Measurements from ENCODE around the gene KRTAP10-6. TPM values are rescaled to one million over a fixed set of nuclear protein-coding genes. Genes with fewer than 3 reads are reported as not detected.

KRTAP10-6 gene
- total RNA-seq, 2 experiments from 2014 or later = not detected

DNA sequence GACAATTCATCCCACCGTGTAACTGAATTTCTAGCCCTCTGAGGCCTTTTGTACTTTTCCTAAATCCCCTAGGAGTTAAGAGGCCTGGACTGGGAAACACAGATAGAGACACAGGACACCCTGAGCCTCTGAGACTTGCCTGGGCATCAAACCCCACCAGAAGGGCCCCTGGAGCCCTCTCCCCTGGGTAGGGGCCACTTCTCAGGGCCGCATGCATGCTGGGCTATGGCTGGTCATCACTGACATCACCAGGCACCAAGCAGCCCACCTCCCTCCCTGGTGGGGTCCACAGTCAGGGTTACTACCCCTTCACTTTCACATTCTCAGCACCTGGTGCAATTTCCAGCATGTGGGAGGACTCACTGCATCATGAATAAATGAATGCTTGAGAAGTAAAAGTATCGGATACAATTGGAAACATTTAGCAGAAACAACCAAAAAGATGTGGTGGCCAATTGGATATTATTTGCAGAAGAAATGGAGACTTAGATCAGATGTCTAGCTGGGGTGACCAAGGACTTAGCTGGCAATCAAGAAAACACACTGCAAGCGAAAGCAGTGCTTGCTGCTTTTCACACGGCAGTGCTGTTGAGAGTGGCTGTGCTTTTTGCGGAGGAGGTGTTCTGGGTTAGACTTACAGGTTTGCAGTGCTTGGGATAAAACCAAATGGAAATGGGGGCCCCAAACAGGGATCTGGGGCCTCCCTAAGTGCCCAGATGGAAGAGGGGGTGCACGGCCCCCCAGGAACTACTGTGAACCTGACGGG lies 7.1 kb upstream of the KRTAP10-6 start:
- Histone ChIP-seq H3K9me3 (ENCODE audit: low read length) (no peaks in the 10 kb centered on the region), H3K79me2 (ENCODE audit: insufficient read depth, low read depth, low read length) (no peaks in the 10 kb centered on the region), H3K4me3 (ENCODE audit: low read depth, low read length, poor library complexity, severe bottlenecking) (no peak overlapping the region), H3K9me2 (ENCODE audit: insufficient read depth, low read length) (no peaks in the 10 kb centered on the region), H3K36me3 (ENCODE audit: insufficient read depth, low read length) (no peaks in the 10 kb centered on the region), H4K20me1 (ENCODE audit: insufficient read depth, low read length) (no peaks in the 10 kb centered on the region), H3K4me2 (ENCODE audit: low read length) (no peak overlapping the region), H3K4me1 (ENCODE audit: insufficient read depth, low read length, poor library complexity, severe bottlenecking) (no peaks in the 10 kb centered on the region), H2AFZ (ENCODE audit: low read length) (no peak overlapping the region), H3K27ac (ENCODE audit: low read depth, low read length, poor library complexity, severe bottlenecking) (no peak overlapping the region)
- no TSS peak for BruUV-seq (replicated peaks)
- intact Hi-C loops (cut with micrococcal nuclease; ENCODE audit: unreplicated experiment) = no loop called here
- no peak for TF ChIP-seq EZH2phosphoT487 (IDR thresholded peaks at IDR 0.05; ENCODE audit: borderline replicate concordance, low read depth, low read length)
- TF ChIP-seq CTCF (conservative IDR thresholded peaks at IDR 0.05; ENCODE audit: low read length) = no peak
- DNase-seq (ENCODE audit: low spot score) = no peak
- CTCF ChIA-PET (ENCODE audit: unreplicated experiment) = no interaction called here
- POLR2A ChIA-PET = no interaction called here

- intact Hi-C loops (cut with micrococcal nuclease; ENCODE audit: unreplicated experiment) = no loop called here
- no peaks in the 10 kb centered on the region for H3K9me3 ChIP-seq (ENCODE audit: low read length)
- no peak overlapping the region for H2AFZ ChIP-seq (ENCODE audit: low read length)
- POLR2A ChIA-PET = no interaction called here
- no peaks in the 10 kb centered on the region for H3K79me2 ChIP-seq (ENCODE audit: insufficient read depth, low read depth, low read length)
- no peaks in the 10 kb centered on the region for H4K20me1 ChIP-seq (ENCODE audit: insufficient read depth, low read length)
- BruUV-seq (replicated peaks) = no TSS peak
- CTCF ChIA-PET (ENCODE audit: unreplicated experiment) = no interaction called here
- no peak overlapping the region for H3K27ac ChIP-seq (ENCODE audit: low read depth, low read length, poor library complexity, severe bottlenecking)
- no peaks in the 10 kb centered on the region for H3K4me1 ChIP-seq (ENCODE audit: insufficient read depth, low read length, poor library complexity, severe bottlenecking)
- DNase-seq (ENCODE audit: low spot score) = no peak
- H3K4me3 ChIP-seq (ENCODE audit: low read depth, low read length, poor library complexity, severe bottlenecking) = no peak overlapping the region
- H3K4me2 ChIP-seq (ENCODE audit: low read length) = no peak overlapping the region
- TF ChIP-seq CTCF (conservative IDR thresholded peaks at IDR 0.05; ENCODE audit: low read length) (no peak), EZH2phosphoT487 (IDR thresholded peaks at IDR 0.05; ENCODE audit: borderline replicate concordance, low read depth, low read length) (no peak)
- H3K36me3 ChIP-seq (ENCODE audit: insufficient read depth, low read length) = no peaks in the 10 kb centered on the region
- H3K9me2 ChIP-seq (ENCODE audit: insufficient read depth, low read length) = no peaks in the 10 kb centered on the region
Observed at GRCh38 chr21:44598061-44598460, 5.8 kb upstream of the KRTAP10-6 start.

GRCh38 chr21:44596068-44596725 lies 3.9 kb upstream of the KRTAP10-6 start:
- no peak overlapping the region for H2AFZ ChIP-seq (ENCODE audit: low read length)
- H3K9me2 ChIP-seq (ENCODE audit: insufficient read depth, low read length) = no peaks in the 10 kb centered on the region
- H3K27ac ChIP-seq (ENCODE audit: low read depth, low read length, poor library complexity, severe bottlenecking) = no peak overlapping the region
- H3K4me1 ChIP-seq (ENCODE audit: insufficient read depth, low read length, poor library complexity, severe bottlenecking) = no peaks in the 10 kb centered on the region
- no TSS peak for BruUV-seq (replicated peaks)
- ChIA-PET CTCF (ENCODE audit: unreplicated experiment) (no interaction called here), POLR2A (no interaction called here)
- DNase-seq (ENCODE audit: low spot score) = no peak
- H3K36me3 ChIP-seq (ENCODE audit: insufficient read depth, low read length) = no peaks in the 10 kb centered on the region
- H3K4me2 ChIP-seq (ENCODE audit: low read length) = no peak overlapping the region
- no peaks in the 10 kb centered on the region for H3K9me3 ChIP-seq (ENCODE audit: low read length)
- TF ChIP-seq EZH2phosphoT487 (IDR thresholded peaks at IDR 0.05; ENCODE audit: borderline replicate concordance, low read depth, low read length) (no peak), CTCF (conservative IDR thresholded peaks at IDR 0.05; ENCODE audit: low read length) (no peak)
- no peaks in the 10 kb centered on the region for H3K79me2 ChIP-seq (ENCODE audit: insufficient read depth, low read depth, low read length)
- H4K20me1 ChIP-seq (ENCODE audit: insufficient read depth, low read length) = no peaks in the 10 kb centered on the region
- intact Hi-C loops (cut with micrococcal nuclease; ENCODE audit: unreplicated experiment) = no loop called here
- no peak overlapping the region for H3K4me3 ChIP-seq (ENCODE audit: low read depth, low read length, poor library complexity, severe bottlenecking)

Measured in OCI-LY7 (cell line).